ENCODE measurements around the gene NRTN.

NRTN gene

DNA sequence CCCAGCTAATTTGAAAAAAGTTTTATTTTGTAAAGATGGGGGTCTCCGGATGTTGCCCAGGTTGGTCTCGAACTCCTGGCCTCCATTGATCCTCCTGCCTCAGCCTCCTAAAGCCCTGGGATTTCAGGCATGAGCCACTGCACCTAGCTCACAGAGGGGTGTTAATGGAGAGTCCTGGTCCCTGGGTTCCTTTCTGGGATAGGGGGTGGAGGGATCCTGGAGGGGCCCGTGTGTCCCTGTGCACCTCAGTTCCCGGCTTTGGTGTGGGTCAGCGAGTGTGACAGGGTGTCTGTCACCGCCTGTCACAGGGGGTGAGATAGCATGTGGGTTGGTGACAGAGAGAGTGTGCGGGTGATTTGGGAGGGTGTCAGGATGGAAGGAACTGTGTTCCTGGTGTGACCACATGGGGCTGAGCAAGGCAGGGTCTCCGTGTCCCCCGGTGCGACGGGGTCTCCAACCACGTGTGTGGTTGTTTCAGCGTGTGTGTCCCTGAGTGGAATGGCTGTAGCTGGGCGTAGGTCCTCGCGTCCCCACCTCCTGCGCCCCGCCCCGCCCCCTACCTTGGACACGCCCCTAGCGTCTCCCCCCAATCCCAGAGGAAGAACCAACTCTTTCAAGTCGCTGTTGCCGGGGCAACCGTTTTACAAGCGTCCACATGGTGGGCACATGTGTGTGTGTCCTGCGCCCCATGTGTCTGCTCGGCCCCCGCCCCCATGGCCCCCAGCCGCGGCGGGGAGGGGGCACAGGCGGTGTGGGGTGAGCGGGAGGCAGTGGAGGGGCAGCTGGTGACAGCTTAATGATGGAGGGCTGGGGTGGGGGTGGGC is 2.9 kb upstream of the NRTN start:
- no peak for TF ChIP-seq SIN3A (IDR thresholded peaks at IDR 0.05; ENCODE audit: borderline replicate concordance, insufficient read depth, low read length)
- TF ChIP-seq TAF1 (IDR thresholded peaks at IDR 0.05; ENCODE audit: borderline replicate concordance, insufficient read depth, low read length): no peak
- no peak for TF ChIP-seq REST (IDR thresholded peaks at IDR 0.05; ENCODE audit: insufficient read depth in 1 of 2, low read depth in 2 of 2, low read length in 2 of 2)
- no peak for TF ChIP-seq POLR2AphosphoS5 (IDR thresholded peaks at IDR 0.05; ENCODE audit: low read depth, low read length)
- no peak for TF ChIP-seq FOXP2 (optimal IDR thresholded peaks at IDR 0.05; ENCODE audit: borderline replicate concordance, extremely low read depth, extremely low read length, insufficient read depth)

DNA sequence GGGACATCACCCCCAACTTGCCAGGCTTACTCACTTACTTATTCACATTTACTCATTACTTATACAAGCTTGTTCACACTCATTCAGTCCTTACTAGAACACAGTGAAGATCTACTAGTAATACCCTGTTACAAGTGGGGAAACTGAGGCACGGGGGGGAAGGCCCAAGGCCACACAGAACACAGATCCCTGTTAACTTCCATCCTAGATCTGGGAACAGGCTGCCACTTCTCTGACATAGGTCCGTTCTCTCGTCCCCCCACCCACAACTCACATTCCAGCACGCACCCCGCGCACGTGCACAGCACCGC is 1.5 kb upstream of the NRTN start:
- TF ChIP-seq REST (IDR thresholded peaks at IDR 0.05; ENCODE audit: insufficient read depth in 1 of 2, low read depth in 2 of 2, low read length in 2 of 2): no peak
- TF ChIP-seq TAF1 (IDR thresholded peaks at IDR 0.05; ENCODE audit: borderline replicate concordance, insufficient read depth, low read length): no peak
- no peak for TF ChIP-seq POLR2AphosphoS5 (IDR thresholded peaks at IDR 0.05; ENCODE audit: low read depth, low read length)
- no peak for TF ChIP-seq SIN3A (IDR thresholded peaks at IDR 0.05; ENCODE audit: borderline replicate concordance, insufficient read depth, low read length)
- TF ChIP-seq FOXP2 (optimal IDR thresholded peaks at IDR 0.05; ENCODE audit: borderline replicate concordance, extremely low read depth, extremely low read length, insufficient read depth): no peak

- TF ChIP-seq FOXP2 (optimal IDR thresholded peaks at IDR 0.05; ENCODE audit: borderline replicate concordance, extremely low read depth, extremely low read length, insufficient read depth): peak; percentile 89
- no peak for TF ChIP-seq POLR2AphosphoS5 (IDR thresholded peaks at IDR 0.05; ENCODE audit: low read depth, low read length)
Observed at GRCh38 chr19:5803752-5804515, 933 bp upstream of the NRTN start.

DNA sequence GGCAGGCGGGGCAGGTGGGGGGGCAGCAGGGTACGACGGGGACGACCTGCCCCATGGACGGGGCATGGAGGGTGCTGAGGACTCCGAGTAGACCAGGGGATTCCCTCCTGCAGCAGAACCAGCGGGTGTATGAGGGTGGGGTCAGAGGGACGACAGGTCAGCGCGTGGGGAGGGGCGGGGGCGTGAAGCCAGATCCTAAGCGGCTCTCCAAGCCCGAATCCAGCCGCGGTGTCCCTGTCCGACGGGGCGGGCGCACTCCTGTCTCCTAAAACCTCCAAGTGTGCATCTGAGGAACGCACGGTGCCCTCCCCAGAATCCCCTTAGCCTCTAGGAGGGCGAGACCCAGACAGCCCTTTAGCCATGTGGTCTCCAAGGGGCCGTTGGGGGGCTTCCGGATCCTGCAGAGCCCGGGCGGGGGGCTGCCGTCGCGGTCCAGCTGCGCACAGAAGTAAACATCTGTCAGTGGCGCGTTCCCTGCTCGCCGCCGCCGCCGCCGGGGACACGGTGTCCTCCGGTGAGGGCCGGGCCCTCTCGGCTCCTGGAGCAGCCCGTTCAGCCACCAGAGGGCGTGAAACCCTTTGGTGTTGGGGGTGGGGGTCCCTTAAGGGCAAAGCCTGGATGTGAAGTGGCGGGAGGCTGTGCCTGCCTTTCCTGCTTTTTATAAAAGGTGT is 730 bp downstream of the NRTN start:
- TF ChIP-seq POLR2AphosphoS5 (IDR thresholded peaks at IDR 0.05; ENCODE audit: low read depth, low read length) (no peak), TAF1 (IDR thresholded peaks at IDR 0.05; ENCODE audit: borderline replicate concordance, insufficient read depth, low read length) (no peak), REST (IDR thresholded peaks at IDR 0.05; ENCODE audit: insufficient read depth in 1 of 2, low read depth in 2 of 2, low read length in 2 of 2) (no peak), SIN3A (IDR thresholded peaks at IDR 0.05; ENCODE audit: borderline replicate concordance, insufficient read depth, low read length) (no peak), FOXP2 (optimal IDR thresholded peaks at IDR 0.05; ENCODE audit: borderline replicate concordance, extremely low read depth, extremely low read length, insufficient read depth) (no peak)

- TF ChIP-seq TAF1 (IDR thresholded peaks at IDR 0.05; ENCODE audit: borderline replicate concordance, insufficient read depth, low read length): no peak
- no peak for TF ChIP-seq REST (IDR thresholded peaks at IDR 0.05; ENCODE audit: insufficient read depth in 1 of 2, low read depth in 2 of 2, low read length in 2 of 2)
- TF ChIP-seq SIN3A (IDR thresholded peaks at IDR 0.05; ENCODE audit: borderline replicate concordance, insufficient read depth, low read length): no peak
- no peak for TF ChIP-seq FOXP2 (optimal IDR thresholded peaks at IDR 0.05; ENCODE audit: borderline replicate concordance, extremely low read depth, extremely low read length, insufficient read depth)
- no peak for TF ChIP-seq POLR2AphosphoS5 (IDR thresholded peaks at IDR 0.05; ENCODE audit: low read depth, low read length)
Observed at GRCh38 chr19:5806133-5806489, 1.2 kb downstream of the NRTN start.

Data from PFSK-1 (cell line).